Mucosa of descending colon (tissue), 3 donors: ENCODE measurements around the gene MYZAP. TPM values are rescaled to one million over a fixed set of nuclear protein-coding genes. Genes with fewer than 3 reads are reported as not detected.
A peak's percentile ranks its signal among the peaks of the same experiment; 100 is the strongest.

Experiments used
- ATAC-seq: fragments of 200-7000 bp; cut with Tn5 transposase; one replicate; pipeline ENCODE4 v1.9.1; 2020; ENCODE audit warnings: mild to moderate bottlenecking, moderate library complexity
- DNase-seq, 3 donors: peaks; one replicate each; pipeline ENCODE4 v3.0.0-alpha.2; 2020
- H3K36me3 ChIP-seq: fragments of 200-600 bp; one replicate; pipeline ENCODE4 v1.8.0; 2021; ENCODE audit warnings: low read depth, mild to moderate bottlenecking
- H3K4me1 ChIP-seq: fragments of 200-600 bp; one replicate; pipeline ENCODE4 v1.8.0; 2021; ENCODE audit warnings: low read depth, mild to moderate bottlenecking
- H3K4me3 ChIP-seq: fragments of 200-600 bp; one replicate; pipeline ENCODE4 v1.8.0; 2021; ENCODE audit warnings: mild to moderate bottlenecking
- H3K9me3 ChIP-seq: fragments of 200-600 bp; one replicate; pipeline ENCODE4 v1.8.0; 2021; ENCODE audit warnings: mild to moderate bottlenecking
- intact Hi-C, 2 donors: fragments of 100-400 bp; cut with DNase I in 1 of 2; cut with micrococcal nuclease in 1 of 2; formaldehyde crosslinking; loops; one replicate each; pipeline versions ENCODE4 v1.11.0 to v1.11.1; 2022; cut with DNase I, micrococcal nuclease
- total RNA-seq, 3 donors: library from RNA; stranded (reverse); fragmentation: NEBNext Ultra II Directional in 2 of 3; extraction: Animal tissue kit (Norgen Biotek cat#: 25700) in 2 of 3; gene quantifications; one replicate each; pipeline versions ENCODE4 v1.2.1 to v1.2.4, GENCODE V29; 2021 to 2023
- TF ChIP-seq, protein P1 (sequence below): fragments of 200-600 bp; IDR thresholded peaks from one replicate; pipeline ENCODE4 v1.8.0; 2022; ENCODE audit warnings: antibody characterized with exemption, mild to moderate bottlenecking
- donor health status: DM: no; HTN: no; CAD: no; lungs with moderate emphysema.
- donor health status: DM: no; HTN: no; CAD: no.
- donor health status: DM: no; HTN: yes; CAD: no.

Gene MYZAP
- total RNA-seq, 3 donors from 2014 or later, result 17.5 to 18.8 (median 17.9) TPM

DNA sequence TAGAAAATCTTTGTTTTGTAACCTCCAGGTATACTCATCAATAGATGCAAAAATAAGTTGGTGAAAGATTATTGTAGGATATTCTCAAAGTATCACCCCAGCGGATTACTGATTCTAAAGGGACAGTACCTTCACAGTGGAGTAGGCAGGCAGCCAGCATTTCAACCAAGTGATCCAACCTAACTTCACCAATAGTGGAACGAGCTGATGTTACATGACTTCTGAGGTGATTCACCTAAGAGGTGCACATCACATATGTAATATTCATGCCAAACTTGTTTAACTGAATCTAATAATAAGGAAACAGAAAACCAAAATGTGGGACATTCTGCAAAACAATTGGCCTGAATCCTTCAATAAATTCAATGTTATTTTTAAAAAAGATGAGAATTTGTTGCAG lies 14.3 kb downstream of the MYZAP start:
- peaks cover 17% of the 10 kb centered on the region for H3K4me1 ChIP-seq
- intact Hi-C loops, result no loop called here
- H3K9me3 ChIP-seq, result no peaks in the 10 kb centered on the region
- ATAC-seq (no peak), DNase-seq (no peak)
- no peak overlapping the region for H3K4me3 ChIP-seq
- H3K36me3 ChIP-seq, result no peaks in the 10 kb centered on the region
- TF ChIP-seq, protein P1, sequence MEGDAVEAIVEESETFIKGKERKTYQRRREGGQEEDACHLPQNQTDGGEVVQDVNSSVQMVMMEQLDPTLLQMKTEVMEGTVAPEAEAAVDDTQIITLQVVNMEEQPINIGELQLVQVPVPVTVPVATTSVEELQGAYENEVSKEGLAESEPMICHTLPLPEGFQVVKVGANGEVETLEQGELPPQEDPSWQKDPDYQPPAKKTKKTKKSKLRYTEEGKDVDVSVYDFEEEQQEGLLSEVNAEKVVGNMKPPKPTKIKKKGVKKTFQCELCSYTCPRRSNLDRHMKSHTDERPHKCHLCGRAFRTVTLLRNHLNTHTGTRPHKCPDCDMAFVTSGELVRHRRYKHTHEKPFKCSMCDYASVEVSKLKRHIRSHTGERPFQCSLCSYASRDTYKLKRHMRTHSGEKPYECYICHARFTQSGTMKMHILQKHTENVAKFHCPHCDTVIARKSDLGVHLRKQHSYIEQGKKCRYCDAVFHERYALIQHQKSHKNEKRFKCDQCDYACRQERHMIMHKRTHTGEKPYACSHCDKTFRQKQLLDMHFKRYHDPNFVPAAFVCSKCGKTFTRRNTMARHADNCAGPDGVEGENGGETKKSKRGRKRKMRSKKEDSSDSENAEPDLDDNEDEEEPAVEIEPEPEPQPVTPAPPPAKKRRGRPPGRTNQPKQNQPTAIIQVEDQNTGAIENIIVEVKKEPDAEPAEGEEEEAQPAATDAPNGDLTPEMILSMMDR, result no peak

DNA sequence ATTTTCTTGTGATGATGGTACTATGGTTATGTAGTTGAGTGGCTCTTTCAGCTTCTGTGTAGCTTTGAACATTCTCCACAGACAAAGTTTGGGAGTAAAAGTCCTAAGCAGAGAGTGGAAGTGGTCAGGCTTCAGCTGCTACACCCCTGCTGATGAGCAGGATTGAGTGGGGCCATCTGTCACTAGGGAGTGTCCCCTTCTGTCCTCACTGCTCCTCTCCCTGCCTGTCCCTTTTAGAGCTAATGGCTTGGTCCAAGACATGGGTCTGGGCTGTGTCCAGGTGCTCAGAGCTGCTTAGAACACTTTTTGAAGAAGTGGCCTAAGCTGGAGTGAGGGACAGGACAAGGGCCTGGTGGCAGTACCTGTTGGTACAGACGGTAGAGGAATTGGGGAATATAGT lies 15.1 kb downstream of the MYZAP start:
- intact Hi-C loops, result no loop called here
- no peak overlapping the region for H3K4me3 ChIP-seq
- no peak for ATAC-seq
- no peaks in the 10 kb centered on the region for H3K9me3 ChIP-seq
- TF ChIP-seq, protein P1, result no peak
- peaks cover 25% of the 10 kb centered on the region for H3K4me1 ChIP-seq
- DNase-seq, result no peak
- H3K36me3 ChIP-seq, result no peaks in the 10 kb centered on the region

DNA sequence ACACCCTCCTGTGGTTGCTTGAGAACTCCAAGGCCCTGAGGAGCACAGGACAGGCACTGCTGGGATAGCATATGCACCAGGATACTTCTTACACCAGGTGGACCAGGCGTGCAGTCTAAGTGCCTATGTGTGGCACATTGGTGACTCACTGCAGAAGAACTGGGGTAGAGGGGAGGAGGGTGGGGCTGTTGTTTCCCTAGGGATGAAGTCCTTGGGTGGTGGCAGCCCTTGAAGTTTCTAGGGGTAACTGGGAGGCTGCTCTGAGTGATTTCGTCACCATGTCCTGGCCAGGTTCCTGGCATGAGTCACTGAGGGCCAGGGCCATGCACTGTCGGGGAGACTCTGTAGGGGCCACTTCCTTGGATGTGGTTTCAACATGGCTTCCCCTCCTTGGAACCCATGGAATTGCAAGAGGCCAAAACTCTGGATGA lies 15.9 kb downstream of the MYZAP start:
- Histone ChIP-seq H3K4me1 (peaks cover 31% of the 10 kb centered on the region), H3K4me3 (no peak overlapping the region), H3K9me3 (no peaks in the 10 kb centered on the region), H3K36me3 (no peaks in the 10 kb centered on the region)
- DNase-seq (peak; percentile 75 to 80 (median 80)), ATAC-seq (peak; percentile 86)
- intact Hi-C loops, result no loop called here
- TF ChIP-seq, protein P1, result no peak

DNA sequence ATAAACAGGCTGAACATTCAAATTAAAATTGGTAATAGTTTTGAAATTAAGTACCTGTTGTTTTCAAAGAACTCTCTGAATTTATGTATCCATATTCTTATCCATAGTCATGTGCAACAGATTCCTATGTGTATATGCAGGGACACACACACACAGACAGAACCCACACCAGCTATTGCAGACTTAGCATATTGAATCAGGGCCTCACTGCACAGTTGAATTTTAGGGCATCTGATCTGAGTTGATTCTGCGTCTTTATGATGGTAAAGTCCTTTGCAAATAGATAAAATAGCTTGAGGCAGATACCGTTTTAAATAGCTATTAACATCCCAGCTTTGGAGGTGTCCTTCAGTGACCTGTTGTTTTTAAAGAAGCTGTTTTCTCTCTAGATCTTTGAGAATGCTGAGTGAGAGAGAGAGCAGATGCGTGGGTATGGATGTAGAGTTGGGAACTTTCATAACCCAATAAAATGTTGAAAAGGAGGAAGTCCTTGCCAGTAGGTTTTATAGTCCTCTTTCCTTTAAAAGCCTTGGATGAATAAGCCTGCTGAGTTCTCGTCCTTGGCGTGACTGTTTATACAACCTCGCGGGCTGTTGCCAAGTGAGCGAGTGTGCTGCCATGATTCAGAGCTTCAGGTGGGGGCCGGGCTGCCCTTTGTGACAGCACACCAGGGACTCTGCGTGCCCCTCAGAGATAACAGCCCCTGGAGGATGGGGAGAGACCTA lies 18.3 kb downstream of the MYZAP start:
- DNase-seq, result peak; percentile 83 to 85 (median 84)
- Histone ChIP-seq H3K9me3 (no peaks in the 10 kb centered on the region), H3K4me3 (no peak overlapping the region), H3K4me1 (peaks cover 31% of the 10 kb centered on the region), H3K36me3 (no peaks in the 10 kb centered on the region)
- peak; percentile 81 for ATAC-seq
- TF ChIP-seq, protein P1, result no peak
- intact Hi-C loops, result no loop called here

DNA sequence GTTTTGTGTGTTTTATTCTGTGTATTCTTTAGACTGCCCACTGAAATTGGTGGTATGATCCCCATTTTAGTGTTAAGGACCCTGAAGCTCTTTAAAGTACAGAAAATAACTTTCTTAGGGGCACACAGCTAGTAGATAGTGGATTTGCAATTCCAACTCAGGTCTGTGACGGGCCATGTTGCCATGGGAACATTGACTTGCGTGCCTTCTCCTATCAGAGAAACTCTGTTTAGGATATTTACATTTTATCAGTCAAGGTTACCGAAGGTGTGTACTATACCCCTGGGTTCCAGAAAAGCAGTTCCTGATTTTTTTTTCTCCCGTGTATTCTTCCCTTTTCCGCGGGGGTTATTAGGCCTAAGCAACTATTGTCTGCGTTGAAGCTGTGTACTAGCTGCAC lies 19.4 kb downstream of the MYZAP start:
- H3K4me1 ChIP-seq, result peaks cover 31% of the 10 kb centered on the region
- no peaks in the 10 kb centered on the region for H3K9me3 ChIP-seq
- peak; percentile 22 for ATAC-seq
- intact Hi-C loops, result no loop called here
- TF ChIP-seq, protein P1, result no peak
- DNase-seq, result peak in 1 of 3 donors; percentile 43
- H3K4me3 ChIP-seq, result no peak overlapping the region
- no peaks in the 10 kb centered on the region for H3K36me3 ChIP-seq
